ENCODE data around the gene DACH1.

GRCh38 chr13:71621174-71622124 lies 245.6 kb downstream of the DACH1 start:
- no peak for TF ChIP-seq CTCF (conservative IDR thresholded peaks at IDR 0.05; ENCODE audit: low read depth, low read length)
- TF ChIP-seq EZH2 (IDR thresholded peaks at IDR 0.05; ENCODE audit: borderline replicate concordance, low read depth, low read length, poor library complexity, severe bottlenecking): no peak
